Mesothelial cell of epicardium (in vitro differentiated cells): ENCODE results near the gene GARIN3. TPM values are rescaled to one million over a fixed set of nuclear protein-coding genes. Genes with fewer than 3 reads are reported as not detected.

Experiments
- DNase-seq, 2 experiments: peaks; one replicate each; pipeline ENCODE4 v3.0.0; 2021; ENCODE audit warnings: low spot score in 2 of 2; ENCODE audit not compliant: unreplicated experiment in 2 of 2
- H3K27ac Mint-ChIP-seq: 2 replicates; pipeline ENCODE4 v1.8.0; 2021; ENCODE audit warnings: mixed read lengths
- H3K27me3 Mint-ChIP-seq: 2 replicates; pipeline ENCODE4 v1.8.0; 2021; ENCODE audit warnings: low read depth, mixed read lengths
- H3K36me3 Mint-ChIP-seq: 2 replicates; pipeline ENCODE4 v1.8.0; 2021; ENCODE audit warnings: mixed read lengths
- H3K4me1 Mint-ChIP-seq: 2 replicates; pipeline ENCODE4 v1.8.0; 2021; ENCODE audit warnings: mixed read lengths
- H3K4me3 Mint-ChIP-seq: 2 replicates; pipeline ENCODE4 v1.8.0; 2021; ENCODE audit warnings: mild to moderate bottlenecking, moderate library complexity, mixed read lengths
- H3K9me3 Mint-ChIP-seq: 2 replicates; pipeline ENCODE4 v1.8.0; 2021; ENCODE audit warnings: mixed read lengths
- total RNA-seq: library from RNA; stranded (reverse); gene quantifications from 3 replicates; pipeline ENCODE4 v1.2.1, GENCODE V29; 2021
- TF ChIP-seq, protein P1 (sequence below): fragments of 200-600 bp; sonication (generic); IDR thresholded peaks from one replicate; pipeline ENCODE4 v1.5.0; 2021; ENCODE audit warnings: antibody characterized with exemption; ENCODE audit not compliant: unreplicated experiment

Gene GARIN3
- total RNA-seq, 1 donor from 2014 or later: not detected

DNA sequence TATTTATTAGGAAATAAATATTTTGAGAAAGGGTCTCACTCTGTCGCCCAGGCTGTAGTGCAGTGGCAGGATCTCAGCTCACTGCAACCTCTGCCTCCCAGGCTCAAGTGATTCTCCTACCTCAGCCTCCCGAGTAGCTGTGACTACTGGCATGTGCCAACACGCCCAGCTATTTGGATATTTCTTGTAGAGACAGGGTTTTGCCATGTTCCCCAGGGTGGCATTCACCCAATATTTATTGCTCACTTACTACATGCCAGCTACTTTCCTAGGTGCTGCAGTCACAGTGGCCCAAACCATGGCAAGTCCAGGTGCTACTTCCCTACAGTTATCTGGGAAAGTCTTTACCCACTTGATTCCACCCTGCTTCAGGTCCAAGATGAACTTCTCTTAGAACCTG lies 15.1 kb downstream of the GARIN3 start:
- H3K27me3 Mint-ChIP-seq: peaks cover 3% of the 10 kb centered on the region
- H3K27ac Mint-ChIP-seq: no peak overlapping the region
- TF ChIP-seq, protein P1, sequence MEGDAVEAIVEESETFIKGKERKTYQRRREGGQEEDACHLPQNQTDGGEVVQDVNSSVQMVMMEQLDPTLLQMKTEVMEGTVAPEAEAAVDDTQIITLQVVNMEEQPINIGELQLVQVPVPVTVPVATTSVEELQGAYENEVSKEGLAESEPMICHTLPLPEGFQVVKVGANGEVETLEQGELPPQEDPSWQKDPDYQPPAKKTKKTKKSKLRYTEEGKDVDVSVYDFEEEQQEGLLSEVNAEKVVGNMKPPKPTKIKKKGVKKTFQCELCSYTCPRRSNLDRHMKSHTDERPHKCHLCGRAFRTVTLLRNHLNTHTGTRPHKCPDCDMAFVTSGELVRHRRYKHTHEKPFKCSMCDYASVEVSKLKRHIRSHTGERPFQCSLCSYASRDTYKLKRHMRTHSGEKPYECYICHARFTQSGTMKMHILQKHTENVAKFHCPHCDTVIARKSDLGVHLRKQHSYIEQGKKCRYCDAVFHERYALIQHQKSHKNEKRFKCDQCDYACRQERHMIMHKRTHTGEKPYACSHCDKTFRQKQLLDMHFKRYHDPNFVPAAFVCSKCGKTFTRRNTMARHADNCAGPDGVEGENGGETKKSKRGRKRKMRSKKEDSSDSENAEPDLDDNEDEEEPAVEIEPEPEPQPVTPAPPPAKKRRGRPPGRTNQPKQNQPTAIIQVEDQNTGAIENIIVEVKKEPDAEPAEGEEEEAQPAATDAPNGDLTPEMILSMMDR: no peak
- no peaks in the 10 kb centered on the region for H3K36me3 Mint-ChIP-seq
- no peak overlapping the region for H3K4me3 Mint-ChIP-seq
- H3K9me3 Mint-ChIP-seq: peaks cover 10% of the 10 kb centered on the region
- no peak for DNase-seq
- H3K4me1 Mint-ChIP-seq: no peaks in the 10 kb centered on the region

DNA sequence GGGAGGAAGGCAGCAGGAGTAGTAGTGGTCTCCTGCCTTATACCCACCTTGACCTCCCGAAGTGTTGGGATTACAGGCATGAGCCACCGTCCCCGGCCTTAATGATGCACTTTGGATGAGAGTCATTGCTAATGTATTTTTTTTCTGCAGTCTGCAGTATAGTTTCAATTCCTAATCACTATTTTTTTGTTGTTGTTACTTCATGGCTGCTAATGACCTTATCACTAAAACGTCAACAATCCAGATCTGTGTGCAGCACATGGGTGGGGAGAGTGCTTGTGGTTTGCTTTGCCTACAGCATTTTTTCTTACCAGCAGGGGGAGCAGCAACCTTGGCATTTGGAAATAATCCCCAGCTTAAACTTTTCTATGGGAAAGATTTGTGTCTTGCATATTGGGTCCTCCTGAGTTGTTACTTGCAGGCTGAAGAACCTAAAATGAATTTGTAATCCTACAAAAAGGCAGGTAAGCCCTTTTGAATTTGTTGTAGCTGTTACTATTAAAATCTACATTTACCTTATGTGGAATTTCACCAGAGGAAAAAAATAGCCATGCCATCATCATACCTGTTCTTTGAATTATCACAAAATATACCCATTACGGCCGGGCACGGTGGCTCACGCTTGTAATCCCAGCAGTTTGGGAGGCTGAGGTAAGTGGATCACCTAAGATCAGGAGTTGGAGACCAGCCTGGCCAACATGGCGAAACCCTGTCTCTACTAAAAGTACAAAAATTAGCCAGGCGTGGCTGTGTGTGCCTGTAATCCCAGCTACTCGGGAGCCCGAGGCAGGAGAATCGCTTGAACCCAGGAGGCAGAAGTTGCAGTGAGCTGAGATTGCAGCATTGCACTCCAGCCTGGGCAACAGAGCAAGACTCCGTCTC lies 17.1 kb downstream of the GARIN3 start:
- Mint-ChIP-seq H3K4me1 (no peaks in the 10 kb centered on the region), H3K27me3 (peaks cover 7% of the 10 kb centered on the region), H3K4me3 (no peak overlapping the region), H3K9me3 (peaks cover 2% of the 10 kb centered on the region), H3K27ac (no peak overlapping the region), H3K36me3 (no peaks in the 10 kb centered on the region)
- TF ChIP-seq, protein P1: peak; percentile 89
- DNase-seq: peak; percentile 27 to 74

DNA sequence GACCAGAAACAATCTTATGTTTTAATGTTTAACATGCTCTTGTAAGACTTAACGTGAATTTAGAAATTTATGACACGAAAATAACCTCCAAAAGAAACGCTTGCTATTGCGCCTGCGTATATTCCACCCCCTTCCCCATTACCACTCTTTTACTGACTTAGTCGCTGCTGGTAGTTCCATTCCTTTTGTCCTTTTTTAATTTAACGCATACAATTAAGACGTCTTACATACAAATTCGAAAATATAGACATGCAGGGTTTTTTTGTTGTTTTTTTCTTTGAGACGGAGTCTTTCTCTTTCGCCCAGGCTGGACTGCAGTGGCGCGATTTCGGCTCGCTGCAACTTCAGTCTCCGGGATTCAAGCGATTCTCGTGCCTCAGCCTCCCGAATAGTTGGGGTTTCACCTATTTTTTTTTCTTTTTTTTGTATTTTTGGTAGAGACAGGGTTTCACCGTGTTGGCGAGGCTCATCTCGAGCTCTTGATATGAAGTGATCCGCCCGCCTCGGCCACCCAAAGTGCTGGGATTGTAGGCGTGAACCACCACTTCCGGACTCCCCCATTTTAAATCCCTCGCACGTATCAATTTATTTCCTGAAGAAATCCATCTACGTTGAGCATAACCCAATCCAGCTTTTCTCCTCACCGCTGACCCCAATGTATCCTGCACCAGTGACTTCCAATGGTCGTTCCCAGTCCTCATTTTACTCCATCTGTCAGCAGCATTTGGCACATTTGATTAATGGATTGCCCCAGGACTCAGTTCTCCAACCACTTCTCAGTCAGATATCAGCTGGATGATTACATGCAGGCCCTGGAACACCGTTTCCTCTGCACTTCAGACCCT lies 22.7 kb downstream of the GARIN3 start:
- Mint-ChIP-seq H3K36me3 (peaks cover 14% of the 10 kb centered on the region), H3K27ac (peak overlapping the region; percentile 92), H3K9me3 (peaks cover 7% of the 10 kb centered on the region), H3K4me1 (peaks cover 10% of the 10 kb centered on the region), H3K27me3 (peaks cover 7% of the 10 kb centered on the region), H3K4me3 (peak overlapping the region; percentile 91)
- no peak for DNase-seq
- TF ChIP-seq, protein P1: no peak

DNA sequence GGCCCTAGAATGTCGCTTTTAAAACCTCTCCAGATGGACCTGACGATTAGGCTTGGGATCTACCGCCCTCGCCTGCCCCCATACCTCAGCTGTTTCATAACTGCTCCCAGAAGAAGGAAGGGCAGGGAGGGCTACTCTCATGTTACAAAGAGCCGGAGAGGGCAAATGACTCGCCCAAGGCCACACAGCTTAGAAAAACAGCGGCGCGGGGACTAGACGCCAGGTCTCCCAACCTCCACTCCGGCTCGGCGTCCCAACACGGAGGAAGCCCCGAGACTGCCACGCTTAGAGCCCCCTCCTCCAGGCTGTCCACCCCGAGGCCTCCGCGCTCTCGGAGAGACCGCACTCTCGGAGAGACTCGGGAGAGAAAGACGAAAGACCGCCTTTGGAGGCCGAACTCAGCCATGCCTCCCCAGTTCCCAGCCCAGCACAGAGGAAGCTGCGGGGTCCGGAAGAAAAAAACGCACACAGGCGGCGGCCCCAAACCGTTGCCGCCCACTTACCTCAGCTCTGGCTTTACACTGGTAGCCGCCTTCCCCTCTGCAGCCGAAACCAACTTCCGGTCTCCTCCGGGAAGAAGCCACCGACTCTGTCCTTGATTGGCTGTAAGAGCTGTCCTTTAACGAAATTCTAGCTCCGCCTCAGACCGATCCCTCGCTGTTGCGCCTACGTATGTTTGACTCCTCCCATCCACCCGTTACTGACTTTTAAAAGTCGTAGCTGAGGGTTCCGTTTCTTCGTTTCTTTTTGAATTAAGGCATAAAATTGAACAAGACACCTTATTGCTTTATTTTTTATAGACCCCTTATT lies 23.5 kb downstream of the GARIN3 start, which contains the start of gene MED7:
Gene MED7, minus strand, starts transcription at position 549 of the 810 bp plus-strand sequence. CDS start 3,434 bp downstream, outside the sequence.
- peaks cover 10% of the 10 kb centered on the region for H3K4me1 Mint-ChIP-seq
- peak within 1 kb of the TSS; percentile 92 for H3K27ac Mint-ChIP-seq
- peaks cover 7% of the 10 kb centered on the region for H3K27me3 Mint-ChIP-seq

More for the DNA sequence above, 23.5 kb downstream of the GARIN3 start, which contains the start of gene MED7:
- Mint-ChIP-seq H3K9me3 (peaks cover 7% of the 10 kb centered on the region), H3K4me3 (peak within 1 kb of the TSS; percentile 91), H3K36me3 (peaks cover 19% of the 10 kb centered on the region)
- TF ChIP-seq, protein P1: no peak
- peak; percentile 80 to 84 for DNase-seq
